Measurements from ENCODE around the gene SPAG17.

DNA sequence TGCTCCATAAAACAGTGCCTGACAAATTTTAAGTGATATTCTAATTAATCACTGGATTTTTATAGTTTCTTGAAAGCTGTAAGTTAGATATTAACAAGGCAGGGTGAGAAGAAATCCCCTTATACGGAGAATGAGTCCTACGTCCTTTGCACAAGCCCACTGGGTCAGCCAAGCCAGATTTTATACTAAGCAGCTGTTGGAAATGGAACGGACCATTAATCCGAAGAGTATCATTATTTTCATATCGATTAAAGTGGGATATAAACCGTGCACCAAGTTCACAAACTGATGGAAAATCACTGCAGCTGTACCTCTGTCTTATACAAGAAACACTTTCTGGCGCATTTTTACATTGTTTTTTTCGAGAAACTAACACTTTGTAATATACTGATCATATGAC is 35.2 kb downstream of the SPAG17 start:
- TF ChIP-seq, protein P1, sequence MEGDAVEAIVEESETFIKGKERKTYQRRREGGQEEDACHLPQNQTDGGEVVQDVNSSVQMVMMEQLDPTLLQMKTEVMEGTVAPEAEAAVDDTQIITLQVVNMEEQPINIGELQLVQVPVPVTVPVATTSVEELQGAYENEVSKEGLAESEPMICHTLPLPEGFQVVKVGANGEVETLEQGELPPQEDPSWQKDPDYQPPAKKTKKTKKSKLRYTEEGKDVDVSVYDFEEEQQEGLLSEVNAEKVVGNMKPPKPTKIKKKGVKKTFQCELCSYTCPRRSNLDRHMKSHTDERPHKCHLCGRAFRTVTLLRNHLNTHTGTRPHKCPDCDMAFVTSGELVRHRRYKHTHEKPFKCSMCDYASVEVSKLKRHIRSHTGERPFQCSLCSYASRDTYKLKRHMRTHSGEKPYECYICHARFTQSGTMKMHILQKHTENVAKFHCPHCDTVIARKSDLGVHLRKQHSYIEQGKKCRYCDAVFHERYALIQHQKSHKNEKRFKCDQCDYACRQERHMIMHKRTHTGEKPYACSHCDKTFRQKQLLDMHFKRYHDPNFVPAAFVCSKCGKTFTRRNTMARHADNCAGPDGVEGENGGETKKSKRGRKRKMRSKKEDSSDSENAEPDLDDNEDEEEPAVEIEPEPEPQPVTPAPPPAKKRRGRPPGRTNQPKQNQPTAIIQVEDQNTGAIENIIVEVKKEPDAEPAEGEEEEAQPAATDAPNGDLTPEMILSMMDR (IDR thresholded peaks at IDR 0.05), result no peak
- no peak for TF ChIP-seq POLR2A (IDR thresholded peaks at IDR 0.05)
